Measurements from ENCODE around the gene UTP18. TPM values are rescaled to one million over a fixed set of nuclear protein-coding genes. Genes with fewer than 3 reads are reported as not detected.
"Not testable (repeated sequence)": the region's sequence is repeated elsewhere in the genome, so short reads cannot be mapped to it uniquely, and the experiment has no call there.

Gene UTP18
- total and polyA plus RNA-seq, 8 donors = 8.8 to 20.8 (median 13.9) TPM

DNA sequence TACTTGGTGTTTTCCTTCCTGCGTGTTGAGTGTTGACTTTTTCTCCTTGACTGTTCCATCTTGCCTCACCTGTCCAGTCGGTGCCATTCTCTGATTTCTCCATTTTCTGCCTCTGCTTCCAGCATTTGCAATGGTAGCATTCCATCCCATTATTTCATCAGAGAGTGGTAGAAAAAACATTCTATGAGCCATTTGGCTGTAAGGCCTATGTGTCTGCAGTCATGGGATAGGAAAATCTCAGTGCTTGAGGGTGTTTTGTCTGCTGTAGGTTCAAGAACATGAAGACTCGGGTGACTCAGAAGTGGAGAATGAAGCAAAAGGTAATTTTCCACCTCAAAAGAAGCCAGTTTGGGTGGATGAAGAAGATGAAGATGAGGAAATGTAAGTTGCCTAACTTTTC, 2.7 kb downstream of the UTP18 start:
- ATAC-seq (no peak), FAIRE-seq (no peak), DNase-seq (no peak)
- peaks cover 0 to 7% (median 6%) of the 10 kb centered on the region in 3 donors for H3K36me3 ChIP-seq
- intact Hi-C loops (cut with DNase I) = no loop called here
- H3K27ac ChIP-seq = no peak overlapping the region
- no peaks in the 10 kb centered on the region for H3K9me3 ChIP-seq
- peaks cover 0 to 22% (median 9%) of the 10 kb centered on the region in 3 donors for H3K4me1 ChIP-seq
- WGBS, 2 donors = 89 to 93% methylated on average over 3 of the region's 3 CpGs
- TF ChIP-seq, protein P1, sequence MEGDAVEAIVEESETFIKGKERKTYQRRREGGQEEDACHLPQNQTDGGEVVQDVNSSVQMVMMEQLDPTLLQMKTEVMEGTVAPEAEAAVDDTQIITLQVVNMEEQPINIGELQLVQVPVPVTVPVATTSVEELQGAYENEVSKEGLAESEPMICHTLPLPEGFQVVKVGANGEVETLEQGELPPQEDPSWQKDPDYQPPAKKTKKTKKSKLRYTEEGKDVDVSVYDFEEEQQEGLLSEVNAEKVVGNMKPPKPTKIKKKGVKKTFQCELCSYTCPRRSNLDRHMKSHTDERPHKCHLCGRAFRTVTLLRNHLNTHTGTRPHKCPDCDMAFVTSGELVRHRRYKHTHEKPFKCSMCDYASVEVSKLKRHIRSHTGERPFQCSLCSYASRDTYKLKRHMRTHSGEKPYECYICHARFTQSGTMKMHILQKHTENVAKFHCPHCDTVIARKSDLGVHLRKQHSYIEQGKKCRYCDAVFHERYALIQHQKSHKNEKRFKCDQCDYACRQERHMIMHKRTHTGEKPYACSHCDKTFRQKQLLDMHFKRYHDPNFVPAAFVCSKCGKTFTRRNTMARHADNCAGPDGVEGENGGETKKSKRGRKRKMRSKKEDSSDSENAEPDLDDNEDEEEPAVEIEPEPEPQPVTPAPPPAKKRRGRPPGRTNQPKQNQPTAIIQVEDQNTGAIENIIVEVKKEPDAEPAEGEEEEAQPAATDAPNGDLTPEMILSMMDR (IDR thresholded peaks at IDR 0.05) = no peak
- no peaks in the 10 kb centered on the region for H3K27me3 ChIP-seq
- H3K4me3 ChIP-seq = no peak overlapping the region

DNA sequence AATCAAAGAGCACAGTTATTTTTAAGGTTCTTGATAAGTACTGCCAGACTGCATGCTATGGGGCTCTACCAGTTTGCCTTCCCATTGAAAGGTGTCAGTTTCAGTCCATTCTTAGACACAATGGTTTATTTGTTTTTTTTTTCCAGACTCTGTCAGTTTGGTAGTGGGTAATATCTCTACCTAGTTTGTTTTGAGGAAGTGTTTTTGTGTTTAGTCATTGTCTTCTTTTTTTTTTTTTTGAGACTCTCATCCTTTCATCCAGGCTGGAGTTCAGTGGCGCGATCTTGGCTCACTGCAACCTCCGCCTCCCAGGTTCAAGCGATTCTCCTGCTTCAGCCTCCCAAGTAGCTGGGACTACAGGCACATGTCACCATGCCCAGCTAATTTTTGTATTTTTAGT, 4.1 kb downstream of the UTP18 start:
- DNase-seq; H3K4me3 ChIP-seq; FAIRE-seq; H3K27ac ChIP-seq; H3K27me3 ChIP-seq; H3K4me1 ChIP-seq; H3K9me3 ChIP-seq; ATAC-seq; intact Hi-C loops (cut with DNase I): not testable (repeated sequence)
- H3K36me3 ChIP-seq = peaks cover 0 to 13% (median 6%) of the 10 kb centered on the region in 3 donors
- WGBS, 2 donors = 71 to 73% methylated on average over 4 of the region's 4 CpGs

DNA sequence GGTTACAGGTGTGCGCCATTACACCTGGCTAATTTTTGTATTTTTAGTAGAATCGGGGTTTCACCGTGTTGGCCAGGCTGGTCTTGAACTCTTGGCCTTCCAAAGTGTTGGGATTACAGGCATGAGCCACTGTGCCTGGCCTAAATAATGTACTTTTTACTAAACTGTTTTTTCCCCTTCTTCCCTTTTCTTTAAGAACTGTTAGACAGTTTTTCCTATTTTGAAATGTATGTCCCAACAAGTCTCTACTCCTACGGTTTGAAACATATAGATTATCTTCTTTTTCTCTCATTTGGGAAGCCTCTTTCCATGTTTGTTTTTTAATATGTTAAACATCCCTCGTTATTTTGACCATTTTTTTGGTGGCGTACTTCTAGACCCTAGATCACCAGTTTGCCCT, 9.6 kb downstream of the UTP18 start:
- no peak for FAIRE-seq
- Histone ChIP-seq H3K27ac (no peak overlapping the region), H3K36me3 (peaks cover 0 to 14% (median 13%) of the 10 kb centered on the region in 3 donors), H3K4me3 (no peak overlapping the region), H3K9me3 (no peaks in the 10 kb centered on the region), H3K4me1 (peaks cover 0 to 6% (median 0%) of the 10 kb centered on the region in 3 donors), H3K27me3 (no peaks in the 10 kb centered on the region)
- ATAC-seq = no peak
- intact Hi-C loops (cut with DNase I) = no loop called here
- 92 to 94% methylated on average over 6 of the region's 6 CpGs for WGBS, 2 donors
- DNase-seq = no peak
- TF ChIP-seq, protein P1 (IDR thresholded peaks at IDR 0.05) = no peak

DNA sequence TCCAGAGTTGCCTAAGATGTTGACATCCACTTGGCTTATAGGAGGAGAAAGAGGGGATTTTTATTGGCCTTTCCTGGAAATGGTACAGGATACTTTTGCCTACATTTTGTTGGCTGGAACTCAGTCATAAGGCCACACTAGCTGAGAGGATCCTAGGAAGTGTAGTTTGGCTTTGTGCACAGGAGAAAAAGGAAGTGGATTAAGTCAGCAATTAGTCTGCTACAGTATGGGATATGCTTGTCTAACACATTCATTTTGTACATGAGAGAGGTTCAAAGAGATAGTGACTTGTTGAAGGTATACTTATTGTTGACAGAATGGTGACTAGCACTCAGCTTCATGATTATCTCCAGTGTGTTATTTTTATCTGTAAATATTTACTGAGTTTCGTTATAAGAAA, 10.3 kb downstream of the UTP18 start:
- no peaks in the 10 kb centered on the region for H3K27me3 ChIP-seq
- TF ChIP-seq, protein P1 (IDR thresholded peaks at IDR 0.05) = no peak
- ATAC-seq (no peak), FAIRE-seq (no peak), DNase-seq (no peak)
- no peak overlapping the region for H3K27ac ChIP-seq
- H3K4me1 ChIP-seq = peaks cover 0 to 6% (median 0%) of the 10 kb centered on the region in 3 donors
- H3K9me3 ChIP-seq = no peaks in the 10 kb centered on the region
- intact Hi-C loops (cut with DNase I) = no loop called here
- no peak overlapping the region for H3K4me3 ChIP-seq
- peaks cover 0 to 16% (median 11%) of the 10 kb centered on the region in 3 donors for H3K36me3 ChIP-seq
- 29% methylated on average over 1 of the region's 1 CpG for WGBS, 2 donors

- ATAC-seq (no peak), FAIRE-seq (no peak), DNase-seq (no peak)
- TF ChIP-seq, protein P1 (IDR thresholded peaks at IDR 0.05) = no peak
- Histone ChIP-seq H3K36me3 (peaks cover 0 to 21% (median 19%) of the 10 kb centered on the region in 3 donors), H3K9me3 (no peaks in the 10 kb centered on the region), H3K4me1 (peaks cover 0 to 6% (median 0%) of the 10 kb centered on the region in 3 donors), H3K4me3 (no peak overlapping the region), H3K27me3 (no peaks in the 10 kb centered on the region), H3K27ac (no peak overlapping the region)
- intact Hi-C loops (cut with DNase I) = no loop called here
- 96 to 100% methylated on average over 1 of the region's 1 CpG for WGBS, 2 donors
Observed at GRCh38 chr17:51272812-51273211, 12.5 kb downstream of the UTP18 start.
